Measurements from ENCODE around the gene LAMP5. TPM values are rescaled to one million over a fixed set of nuclear protein-coding genes. Genes with fewer than 3 reads are reported as not detected.

LAMP5 gene
- total RNA-seq, 2 donors from 2014 or later: not detected

DNA sequence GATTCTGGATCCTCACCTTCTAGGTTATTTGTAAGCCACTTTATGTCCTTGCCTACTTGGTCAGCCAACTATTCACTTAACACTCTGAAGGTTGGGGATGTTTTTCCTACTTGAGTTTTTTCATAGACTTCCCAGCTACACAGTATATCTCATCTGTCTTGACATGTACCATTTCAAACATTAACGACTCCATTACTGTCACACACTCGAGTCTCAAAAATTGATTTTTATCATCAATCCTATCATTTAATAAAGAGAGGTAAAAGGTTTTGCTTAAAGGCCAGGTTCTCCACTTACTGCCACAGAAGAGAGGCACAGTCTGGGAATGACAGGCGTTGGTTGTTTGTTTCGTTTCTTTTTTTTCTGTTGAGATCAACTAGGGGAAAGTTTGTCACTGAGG, 38.2 kb upstream of the LAMP5 start:
- Histone ChIP-seq H3K36me3 (replicated peaks in 1 of 2; ENCODE audit: insufficient read depth in 1 of 2, low read depth in 2 of 2) (no peaks in the 10 kb centered on the region), H3K27me3 (no peaks in the 10 kb centered on the region), H3K4me1 (no peaks in the 10 kb centered on the region), H3K4me3 (no peak overlapping the region), H3K9me3 (no peaks in the 10 kb centered on the region), H3K27ac (no peak overlapping the region)
- DNase-seq (no peak), ATAC-seq (no peak)
- no peak for TF ChIP-seq POLR2A (IDR thresholded peaks at IDR 0.05)
- TF ChIP-seq, protein P1, sequence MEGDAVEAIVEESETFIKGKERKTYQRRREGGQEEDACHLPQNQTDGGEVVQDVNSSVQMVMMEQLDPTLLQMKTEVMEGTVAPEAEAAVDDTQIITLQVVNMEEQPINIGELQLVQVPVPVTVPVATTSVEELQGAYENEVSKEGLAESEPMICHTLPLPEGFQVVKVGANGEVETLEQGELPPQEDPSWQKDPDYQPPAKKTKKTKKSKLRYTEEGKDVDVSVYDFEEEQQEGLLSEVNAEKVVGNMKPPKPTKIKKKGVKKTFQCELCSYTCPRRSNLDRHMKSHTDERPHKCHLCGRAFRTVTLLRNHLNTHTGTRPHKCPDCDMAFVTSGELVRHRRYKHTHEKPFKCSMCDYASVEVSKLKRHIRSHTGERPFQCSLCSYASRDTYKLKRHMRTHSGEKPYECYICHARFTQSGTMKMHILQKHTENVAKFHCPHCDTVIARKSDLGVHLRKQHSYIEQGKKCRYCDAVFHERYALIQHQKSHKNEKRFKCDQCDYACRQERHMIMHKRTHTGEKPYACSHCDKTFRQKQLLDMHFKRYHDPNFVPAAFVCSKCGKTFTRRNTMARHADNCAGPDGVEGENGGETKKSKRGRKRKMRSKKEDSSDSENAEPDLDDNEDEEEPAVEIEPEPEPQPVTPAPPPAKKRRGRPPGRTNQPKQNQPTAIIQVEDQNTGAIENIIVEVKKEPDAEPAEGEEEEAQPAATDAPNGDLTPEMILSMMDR (IDR thresholded peaks at IDR 0.05): no peak
- 49 to 64% methylated on average over 4 of the region's 4 CpGs for WGBS, 2 donors
- intact Hi-C loops (cut with DNase I): no loop called here

DNA sequence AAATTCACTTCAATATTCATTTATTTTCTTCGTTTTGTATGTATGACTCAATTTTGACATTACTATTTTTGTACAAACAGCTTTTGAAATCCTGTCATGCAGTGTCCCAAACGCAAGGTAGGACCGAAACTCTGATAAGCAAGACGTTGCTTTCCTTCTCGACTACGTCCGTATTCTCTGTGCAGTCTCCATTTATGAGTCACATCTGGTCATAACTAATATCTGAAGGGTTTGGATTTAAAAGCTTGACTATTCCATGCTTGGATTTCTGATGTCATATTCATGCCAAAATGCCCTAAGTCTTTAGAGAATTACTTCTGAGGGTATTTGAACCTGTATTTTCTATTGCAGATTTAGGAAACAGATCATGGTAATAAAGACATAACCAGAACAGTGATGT, 37.8 kb upstream of the LAMP5 start:
- Histone ChIP-seq H3K27ac (no peak overlapping the region), H3K27me3 (no peaks in the 10 kb centered on the region), H3K4me1 (no peaks in the 10 kb centered on the region), H3K36me3 (replicated peaks in 1 of 2; ENCODE audit: insufficient read depth in 1 of 2, low read depth in 2 of 2) (no peaks in the 10 kb centered on the region), H3K4me3 (no peak overlapping the region), H3K9me3 (no peaks in the 10 kb centered on the region)
- ATAC-seq (no peak), DNase-seq (no peak)
- 75 to 80% methylated on average over 7 of the region's 7 CpGs for WGBS, 2 donors
- intact Hi-C loops (cut with DNase I): no loop called here
- TF ChIP-seq, protein P1 (IDR thresholded peaks at IDR 0.05): no peak

DNA sequence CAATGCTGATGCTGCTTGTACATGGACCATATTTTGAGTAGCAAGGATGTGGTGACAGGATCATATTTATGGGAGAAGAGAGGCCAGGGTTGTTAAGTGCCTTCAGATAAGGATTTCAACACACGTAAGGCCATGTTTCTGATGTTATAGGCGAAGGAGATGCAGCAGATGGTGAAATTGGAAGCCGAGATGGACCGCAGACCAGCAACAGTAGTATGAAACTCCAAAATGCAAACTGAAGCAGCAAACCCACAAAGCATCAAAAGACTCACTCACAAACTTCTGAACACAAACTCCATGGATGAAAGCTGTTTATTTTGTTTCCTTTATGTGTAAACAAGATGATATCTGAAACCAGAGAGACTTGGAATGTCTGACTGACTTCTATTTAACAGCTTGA, 35.6 kb upstream of the LAMP5 start:
- no peak overlapping the region for H3K4me3 ChIP-seq
- no peaks in the 10 kb centered on the region for H3K27me3 ChIP-seq
- 69 to 75% methylated on average over 4 of the region's 4 CpGs for WGBS, 2 donors
- no peaks in the 10 kb centered on the region for H3K9me3 ChIP-seq
- intact Hi-C loops (cut with DNase I): no loop called here
- no peak overlapping the region for H3K27ac ChIP-seq
- H3K36me3 ChIP-seq (replicated peaks in 1 of 2; ENCODE audit: insufficient read depth in 1 of 2, low read depth in 2 of 2): no peaks in the 10 kb centered on the region
- ATAC-seq (no peak), DNase-seq (no peak)
- no peaks in the 10 kb centered on the region for H3K4me1 ChIP-seq
- TF ChIP-seq, protein P1 (IDR thresholded peaks at IDR 0.05): no peak
- TF ChIP-seq POLR2A (IDR thresholded peaks at IDR 0.05): no peak

DNA sequence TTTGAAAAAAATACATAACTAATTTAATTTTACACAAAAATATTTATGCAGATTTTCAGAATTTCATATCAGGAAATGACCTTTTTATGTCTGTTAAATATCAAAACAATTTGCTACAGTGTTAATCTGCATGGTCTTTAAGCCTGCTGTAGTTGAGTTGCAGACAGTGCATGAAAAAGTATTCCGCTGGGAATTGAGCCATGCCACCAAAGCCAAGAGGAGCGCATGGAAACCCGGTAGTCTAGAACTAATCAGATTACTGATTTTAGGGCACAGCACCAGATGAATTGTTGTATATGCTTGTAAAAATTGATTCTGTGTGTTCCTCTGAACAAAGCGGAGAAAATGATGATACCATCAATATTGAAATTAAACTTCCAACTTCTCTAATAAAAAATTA, 34.3 kb upstream of the LAMP5 start:
- no peak for ATAC-seq
- WGBS, 2 donors: 79 to 90% methylated on average over 4 of the region's 4 CpGs
- intact Hi-C loops (cut with DNase I): no loop called here

DNA sequence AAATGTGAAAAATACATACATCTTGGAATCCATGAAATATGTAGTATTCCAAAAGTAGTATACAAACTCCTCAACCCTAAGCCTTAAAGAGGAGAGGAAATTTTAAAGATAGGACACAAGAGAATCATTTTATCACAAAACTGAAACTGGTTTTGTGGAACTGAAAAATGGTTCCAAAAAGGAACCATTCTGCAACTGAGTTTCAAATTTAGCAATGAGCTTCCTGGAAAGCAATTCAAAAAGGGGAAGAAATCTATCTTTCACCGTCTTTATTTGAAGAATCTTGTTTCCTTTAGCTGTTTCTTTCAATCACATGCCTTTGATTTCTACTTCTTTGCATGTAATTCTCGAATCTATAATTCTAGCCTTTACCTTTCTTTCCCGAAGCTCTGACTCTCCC, 32.2 kb upstream of the LAMP5 start:
- TF ChIP-seq, protein P1 (IDR thresholded peaks at IDR 0.05): no peak
- TF ChIP-seq POLR2A (IDR thresholded peaks at IDR 0.05): no peak
- ATAC-seq (no peak), DNase-seq (no peak)
- Histone ChIP-seq H3K4me3 (no peak overlapping the region), H3K4me1 (no peaks in the 10 kb centered on the region), H3K27ac (no peak overlapping the region), H3K36me3 (replicated peaks in 1 of 2; ENCODE audit: insufficient read depth in 1 of 2, low read depth in 2 of 2) (no peaks in the 10 kb centered on the region), H3K9me3 (no peaks in the 10 kb centered on the region), H3K27me3 (no peaks in the 10 kb centered on the region)
- intact Hi-C loops (cut with DNase I): no loop called here
- 43 to 54% methylated on average over 3 of the region's 3 CpGs for WGBS, 2 donors

More for the DNA sequence above, 34.3 kb upstream of the LAMP5 start:
- Histone ChIP-seq H3K4me3 (no peak overlapping the region), H3K9me3 (no peaks in the 10 kb centered on the region), H3K27ac (no peak overlapping the region), H3K36me3 (replicated peaks in 1 of 2; ENCODE audit: insufficient read depth in 1 of 2, low read depth in 2 of 2) (no peaks in the 10 kb centered on the region), H3K4me1 (no peaks in the 10 kb centered on the region), H3K27me3 (no peaks in the 10 kb centered on the region)
- no peak for DNase-seq
- TF ChIP-seq POLR2A (IDR thresholded peaks at IDR 0.05): no peak
- TF ChIP-seq, protein P1 (IDR thresholded peaks at IDR 0.05): no peak
